Measurements from ENCODE around the gene HIPK1.

Gene HIPK1

DNA sequence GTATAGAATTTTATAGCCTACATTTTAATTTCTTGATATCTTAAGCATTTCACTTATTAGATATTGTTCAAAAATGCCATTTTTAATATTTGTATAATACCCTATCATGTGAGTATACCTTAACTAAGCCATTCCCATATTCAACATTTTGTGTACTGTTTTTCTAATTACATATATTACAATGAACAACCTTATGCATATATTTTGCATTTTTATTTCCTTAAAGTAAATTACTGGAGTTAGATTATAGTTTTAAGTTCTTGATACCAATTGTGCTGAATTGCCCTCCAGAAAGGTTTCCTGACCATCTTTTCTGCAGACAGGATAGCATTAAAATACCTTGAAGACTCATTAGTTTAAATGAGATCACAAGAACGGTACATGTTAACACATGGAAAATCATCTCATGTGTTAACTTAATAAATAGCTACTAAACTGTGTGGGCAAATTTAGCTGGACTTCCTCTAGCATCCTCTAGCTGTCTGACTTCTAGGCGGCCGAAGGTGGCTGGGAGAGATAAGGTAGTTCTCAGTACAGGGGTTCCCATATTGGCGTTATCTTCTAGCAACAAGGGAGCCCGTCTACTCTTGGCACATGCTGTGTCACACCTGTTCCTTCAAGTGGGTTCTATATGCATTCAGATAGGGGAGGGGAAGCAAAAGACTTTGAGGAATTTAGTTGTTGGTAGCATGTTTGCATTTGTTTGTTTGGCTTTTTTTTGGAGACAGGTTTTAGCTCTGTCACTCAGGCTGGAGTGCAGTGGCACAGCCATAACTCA, 15.0 kb upstream of the HIPK1 start:
- no peak for DNase-seq

DNA sequence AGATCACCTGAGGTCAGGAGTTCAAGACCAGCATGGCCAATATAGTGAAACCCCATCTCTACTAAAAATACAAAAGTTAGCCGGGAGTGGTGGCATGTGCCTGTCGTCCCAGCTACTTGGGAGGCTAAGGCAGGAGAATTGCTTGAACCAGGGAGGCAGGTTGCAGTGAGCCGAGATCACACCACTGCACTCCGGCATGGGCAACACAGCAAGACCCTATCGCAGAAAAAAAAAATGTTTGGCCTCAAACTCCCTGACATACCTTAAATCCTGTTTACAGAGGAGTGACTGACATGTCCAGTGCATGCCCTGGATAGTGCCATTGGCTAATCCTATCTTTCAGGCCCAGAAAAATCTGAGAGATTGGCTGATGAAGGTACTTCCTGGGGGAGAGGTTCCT, 12.2 kb upstream of the HIPK1 start:
- no peak for DNase-seq

DNA sequence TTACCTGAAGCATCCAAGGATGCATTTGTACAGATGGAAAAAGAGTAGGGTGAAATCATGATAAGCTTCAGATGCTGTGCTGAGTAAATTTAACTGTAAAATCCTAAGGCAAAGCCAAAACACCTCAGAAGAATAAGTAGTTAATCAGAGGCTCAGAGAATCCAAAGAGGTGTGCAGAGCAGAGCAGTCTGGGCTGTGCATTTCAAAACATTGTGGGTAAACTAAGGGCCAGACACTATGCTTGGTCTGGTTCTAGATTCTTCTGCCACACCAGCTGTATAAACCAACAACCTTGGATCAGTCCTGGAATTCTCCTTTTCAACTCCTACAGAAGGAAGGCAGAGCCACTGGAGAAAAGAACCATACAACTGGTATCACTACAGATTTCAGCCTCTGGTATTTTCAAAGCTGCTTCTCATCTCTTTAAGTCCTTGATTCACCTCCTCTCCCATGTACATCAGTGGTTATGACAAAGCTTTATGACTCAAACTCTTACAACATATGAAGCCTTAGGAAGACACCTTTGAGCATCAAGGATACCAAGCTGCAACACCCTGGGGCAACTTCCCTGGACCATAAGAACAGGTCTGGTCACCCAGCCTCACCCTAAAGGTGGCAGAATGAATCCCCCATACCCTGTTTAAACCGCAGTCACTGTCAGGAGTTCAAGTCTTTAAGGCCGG, 11.6 kb upstream of the HIPK1 start:
- DNase-seq: no peak

DNA sequence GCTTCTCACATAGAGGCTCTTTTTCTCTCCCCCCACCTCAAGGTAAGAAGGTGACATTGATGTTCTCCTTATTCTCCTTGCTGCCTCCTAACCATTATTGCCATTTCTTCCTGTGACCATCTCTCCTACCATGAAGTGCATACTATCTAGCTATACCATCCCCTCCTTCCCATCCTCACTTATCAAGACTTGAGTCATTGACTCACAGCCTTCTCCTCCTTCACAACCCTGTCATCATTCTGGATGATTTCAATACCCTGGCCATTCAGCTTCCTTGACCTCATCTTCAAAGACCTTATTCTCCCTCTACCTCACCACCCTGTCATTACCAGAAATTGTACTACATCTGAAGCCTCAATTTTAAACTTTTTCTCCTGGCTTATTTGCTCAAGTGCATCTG, 10.9 kb upstream of the HIPK1 start:
- DNase-seq: no peak

DNA sequence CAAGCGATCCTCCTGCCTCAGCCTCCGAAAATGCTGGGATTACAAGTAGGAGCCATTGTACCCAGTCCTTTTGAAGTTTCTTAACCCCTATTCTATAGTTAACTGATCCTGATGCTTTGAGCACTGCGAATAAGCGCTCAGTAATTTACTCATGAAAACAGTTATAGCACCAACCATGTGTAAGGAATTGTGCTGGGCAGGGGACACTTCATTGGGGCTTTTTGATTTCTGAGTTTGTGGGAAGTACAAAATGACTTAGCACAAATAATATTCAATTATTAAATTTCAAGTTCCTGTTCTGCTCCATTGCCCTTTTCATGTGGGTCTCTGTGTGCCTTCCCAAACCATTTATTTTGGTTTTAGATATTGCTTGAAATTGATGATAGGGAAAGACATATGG, 6.2 kb upstream of the HIPK1 start:
- DNase-seq: no peak

DNA sequence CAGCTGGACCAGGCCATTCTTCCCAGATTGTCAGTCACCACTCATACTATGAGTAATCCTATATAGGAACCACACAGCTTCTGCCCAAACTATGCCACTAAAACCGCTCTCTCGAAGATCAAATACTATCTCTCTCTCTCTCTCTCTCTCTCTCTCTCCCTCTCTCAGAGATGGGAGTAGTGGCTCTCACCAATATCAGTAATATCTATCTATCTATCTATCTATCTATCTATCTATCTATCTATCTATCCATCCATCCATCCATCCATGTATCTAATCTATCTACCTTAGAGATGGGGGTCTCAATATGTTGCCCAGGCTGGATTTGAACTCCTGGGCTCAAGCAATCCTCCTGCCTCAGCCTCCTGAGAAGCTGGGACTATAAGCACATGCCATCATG, 4.7 kb upstream of the HIPK1 start:
- no peak for DNase-seq

DNA sequence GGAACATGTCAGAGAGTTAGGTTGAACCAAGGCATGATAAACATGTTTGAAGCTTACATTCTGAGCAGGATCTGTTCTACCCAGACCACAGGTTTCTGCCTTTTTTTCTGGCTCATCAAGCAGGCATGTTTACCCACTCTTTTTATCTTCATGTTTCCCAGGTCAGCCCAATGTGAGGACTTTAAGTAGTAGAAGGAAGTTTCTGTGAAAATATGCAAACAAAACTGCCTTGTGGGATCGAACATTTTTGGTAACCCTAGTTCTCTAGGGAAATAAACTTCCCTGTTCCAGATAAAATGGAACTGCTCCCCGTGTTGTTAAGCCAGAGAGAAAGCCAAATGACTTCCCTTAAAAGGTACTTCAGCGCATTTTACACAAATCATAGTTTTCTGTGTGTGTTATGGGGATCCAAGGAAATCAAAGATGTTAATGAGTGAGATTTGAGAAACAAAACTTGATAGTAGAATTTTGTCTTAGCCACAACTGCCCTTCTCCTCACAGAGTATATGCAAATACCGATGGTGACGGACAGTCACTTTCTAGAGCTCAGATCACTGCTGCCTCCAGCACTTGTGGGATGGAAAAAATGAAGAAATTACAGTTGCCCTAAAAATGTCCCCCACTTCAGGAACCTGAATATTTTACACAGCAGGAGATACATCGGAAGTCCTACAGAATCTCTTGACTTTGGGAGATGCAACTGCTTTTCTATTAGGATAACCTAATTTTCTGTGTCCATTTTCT, 765 bp upstream of the HIPK1 start:
- no peak for DNase-seq

DNA sequence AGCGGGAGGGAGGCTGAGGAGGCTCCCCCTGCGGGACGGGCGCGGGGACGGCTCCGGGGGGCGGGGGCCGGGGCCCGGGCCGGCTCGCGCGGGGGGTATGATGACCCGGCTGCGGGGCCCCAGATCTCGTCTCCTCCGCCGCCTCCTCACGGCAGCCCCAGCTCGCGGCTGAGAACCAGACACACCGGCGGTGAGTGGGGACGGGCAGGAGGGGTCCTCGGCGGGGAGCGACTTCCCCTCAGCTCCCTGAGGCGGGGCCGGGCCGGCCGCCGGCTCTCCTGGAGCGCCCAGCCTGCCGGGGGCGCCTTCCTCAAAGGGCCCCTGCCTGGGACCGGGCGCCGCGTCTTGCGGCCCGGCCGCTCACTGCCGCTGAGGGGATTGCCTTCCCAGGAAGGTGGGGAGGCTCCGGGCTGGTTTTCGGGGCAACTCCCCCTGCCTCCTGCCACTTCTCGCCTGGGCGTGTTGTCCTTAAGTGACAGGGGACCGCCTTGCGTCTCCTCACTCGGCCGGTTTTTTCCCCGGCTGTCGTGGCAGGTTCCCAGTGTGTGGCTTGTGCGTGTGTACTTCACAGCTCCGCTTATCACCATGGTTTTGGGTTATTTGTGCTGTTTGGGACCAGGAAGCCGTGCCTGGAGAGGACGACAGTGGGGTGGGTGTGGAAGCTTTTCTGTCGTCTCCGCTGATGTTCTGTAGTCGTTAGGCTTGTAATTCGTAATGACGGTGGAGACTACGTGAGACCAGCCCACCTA, 800 bp downstream of the HIPK1 start:
- DNase-seq: no peak

DNA sequence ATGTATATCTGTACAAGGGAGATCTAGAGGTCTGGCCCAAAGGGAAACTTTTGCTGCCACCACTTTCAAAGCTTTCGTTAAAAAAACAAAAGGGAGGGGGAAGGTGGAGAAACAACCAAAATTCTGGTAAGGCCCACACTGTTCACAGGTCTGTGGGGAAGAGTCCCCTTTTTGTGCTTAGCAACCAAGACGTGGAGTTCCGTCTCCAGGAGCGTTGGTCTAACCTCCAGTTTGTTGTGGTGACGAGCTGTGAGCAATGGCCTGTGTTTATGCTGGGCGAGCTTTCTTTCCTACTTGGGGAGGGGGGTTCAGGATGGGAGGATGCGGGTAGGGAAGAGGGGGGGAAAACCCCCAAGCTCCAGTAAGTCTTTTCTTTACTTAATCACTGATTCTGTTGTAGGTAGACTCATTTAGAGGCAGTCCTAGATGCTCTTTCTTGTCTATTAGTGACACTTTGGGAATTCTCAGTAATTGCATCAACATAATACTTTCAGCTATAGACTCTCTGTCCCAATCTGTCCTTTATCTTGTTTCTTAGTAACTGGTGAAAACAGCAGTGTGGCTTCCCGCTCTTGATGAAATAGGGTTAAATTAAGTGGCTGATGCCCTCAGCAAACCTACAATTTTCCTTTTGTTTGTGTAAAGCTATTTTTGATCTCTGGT, 1.5 kb downstream of the HIPK1 start:
- no peak for DNase-seq

DNA sequence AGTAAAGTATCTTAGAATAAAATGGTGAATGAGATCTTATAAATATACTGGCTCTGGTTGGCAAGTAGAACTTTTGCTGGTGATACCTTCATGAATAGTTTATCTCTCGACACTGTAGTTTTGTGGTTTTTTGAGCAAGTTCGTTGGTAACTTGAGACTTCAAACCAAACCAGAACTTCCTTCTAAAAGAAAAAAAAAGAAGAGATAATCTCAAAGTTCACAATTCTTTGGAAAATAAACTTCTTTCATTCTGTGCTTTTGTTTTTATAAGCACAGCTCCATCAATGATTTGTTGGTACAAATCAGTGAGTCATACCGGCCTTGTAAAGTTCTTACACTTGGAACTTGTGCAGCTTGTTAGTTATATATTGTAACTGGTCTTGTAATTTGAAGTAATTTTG, 2.3 kb downstream of the HIPK1 start:
- DNase-seq: no peak

DNA sequence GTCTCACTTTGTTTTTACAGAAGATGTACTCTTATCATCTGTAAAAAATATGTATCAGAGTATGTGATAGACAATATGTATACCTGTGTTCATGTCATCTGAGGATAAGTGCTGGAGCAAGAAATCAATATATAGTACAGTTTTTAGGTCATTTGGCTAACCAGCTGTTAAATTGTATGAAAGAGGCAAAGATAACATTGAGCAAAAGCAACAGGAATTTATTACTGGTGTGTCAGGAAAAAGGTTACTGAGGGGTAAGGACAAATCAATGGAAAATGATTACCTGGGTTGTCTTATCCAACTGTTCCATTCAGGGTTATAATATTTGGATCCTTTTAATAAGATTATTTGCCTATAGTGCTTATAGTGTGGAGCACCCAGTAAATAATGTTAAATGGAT, 4.9 kb downstream of the HIPK1 start:
- no peak for DNase-seq

DNA sequence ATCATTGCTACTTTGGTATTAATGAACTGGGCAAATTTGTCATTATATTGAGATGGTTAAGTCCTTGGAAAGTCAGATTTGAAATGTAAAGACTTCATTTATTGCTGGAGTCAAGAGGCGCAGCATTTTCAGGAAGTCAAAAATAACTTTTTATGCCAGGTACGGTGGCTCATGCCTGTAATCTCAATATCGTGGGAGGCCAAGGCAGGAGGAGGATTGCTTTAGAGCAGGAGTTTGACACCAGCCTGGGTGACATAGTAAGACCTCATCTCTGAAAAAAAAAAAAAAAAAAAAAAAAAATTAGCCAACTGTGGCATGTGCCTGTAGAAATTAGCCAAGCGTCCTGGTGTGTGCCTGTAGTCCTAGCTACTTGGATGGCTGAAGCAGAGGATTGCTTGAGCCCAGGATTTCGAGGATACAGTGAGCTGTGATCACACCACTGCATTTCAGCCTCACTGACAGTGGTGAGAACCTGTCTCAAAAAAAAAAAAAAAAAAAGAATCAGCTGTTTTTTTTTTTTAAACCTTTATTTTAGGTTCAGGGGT, 5.5 kb downstream of the HIPK1 start:
- no peak for DNase-seq

DNA sequence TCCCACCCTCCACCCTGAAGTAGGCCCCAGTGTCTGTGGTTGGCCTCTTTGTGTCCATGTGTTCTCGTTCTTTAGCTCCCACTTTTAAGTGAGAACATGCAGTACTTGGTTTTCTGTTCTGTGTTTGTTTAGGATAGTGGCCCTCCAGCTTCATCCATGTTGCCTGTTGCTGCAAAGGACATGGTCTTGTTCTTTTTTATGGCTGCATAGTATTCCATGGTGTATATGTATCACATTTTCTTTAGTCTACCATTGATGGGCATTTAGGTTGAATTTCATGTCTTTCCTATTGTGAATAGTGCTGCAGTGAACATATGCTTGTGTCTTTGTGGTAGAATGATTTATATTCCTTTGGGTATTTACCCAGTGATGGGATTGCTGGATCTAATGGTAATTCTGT, 6.1 kb downstream of the HIPK1 start:
- DNase-seq: no peak

DNA sequence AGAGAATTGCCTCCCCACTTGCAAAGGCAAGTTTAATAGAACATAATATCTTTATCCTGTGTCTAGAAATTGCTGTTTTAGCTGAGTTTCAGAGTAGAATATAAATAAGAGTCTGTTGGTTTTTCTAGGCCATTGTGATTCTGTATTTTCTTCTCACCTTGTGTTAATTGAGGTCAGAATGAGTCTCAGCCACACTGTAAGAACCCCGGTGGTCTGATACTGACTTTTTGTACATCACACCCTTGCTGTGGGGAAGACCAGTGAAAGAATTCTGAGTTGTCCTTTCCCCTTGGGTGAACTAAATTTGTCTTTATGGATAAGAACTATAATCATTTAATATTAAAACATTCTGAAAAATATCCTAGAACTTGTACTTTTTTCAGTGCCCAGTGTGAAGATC, 6.8 kb downstream of the HIPK1 start:
- no peak for DNase-seq

DNA sequence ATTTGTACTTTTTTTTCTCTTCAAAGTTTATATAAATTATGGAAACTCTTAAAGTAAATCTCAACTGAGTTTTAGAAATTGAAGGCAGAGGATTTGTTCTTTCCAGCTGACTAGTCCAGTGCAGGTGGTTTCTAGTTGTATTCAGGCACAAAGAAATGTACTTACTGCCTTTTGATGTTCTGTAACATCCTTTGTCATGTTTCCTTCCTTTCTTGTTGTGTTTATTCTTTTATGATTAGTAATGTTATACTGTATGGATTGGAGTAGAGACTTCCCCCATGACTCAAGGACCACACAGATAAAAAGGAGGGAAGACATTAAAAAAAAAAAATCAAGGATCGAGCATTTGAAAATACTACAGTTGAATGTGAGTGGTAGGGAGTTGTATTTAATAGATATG, 8.0 kb downstream of the HIPK1 start:
- no peak for DNase-seq

DNA sequence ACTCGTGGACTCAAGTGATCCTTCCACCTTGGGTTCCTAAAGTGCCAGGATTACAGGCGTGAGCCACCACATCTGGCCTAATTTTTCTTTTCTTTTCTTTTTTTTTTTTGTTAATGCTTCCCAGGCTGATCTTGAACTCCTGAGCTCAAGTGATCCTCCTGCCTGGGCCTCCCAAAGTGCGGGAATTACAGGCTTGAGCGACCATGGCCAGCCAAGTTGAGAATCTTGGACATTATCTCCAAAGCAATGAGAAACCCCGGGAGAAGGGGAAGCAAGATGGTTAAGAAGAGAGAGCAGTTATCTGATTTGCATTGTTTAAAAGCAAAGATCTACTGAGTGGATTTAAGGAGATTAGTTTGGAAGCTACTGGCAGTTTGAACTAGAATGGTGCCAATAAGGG, 9.1 kb downstream of the HIPK1 start:
- no peak for DNase-seq

DNA sequence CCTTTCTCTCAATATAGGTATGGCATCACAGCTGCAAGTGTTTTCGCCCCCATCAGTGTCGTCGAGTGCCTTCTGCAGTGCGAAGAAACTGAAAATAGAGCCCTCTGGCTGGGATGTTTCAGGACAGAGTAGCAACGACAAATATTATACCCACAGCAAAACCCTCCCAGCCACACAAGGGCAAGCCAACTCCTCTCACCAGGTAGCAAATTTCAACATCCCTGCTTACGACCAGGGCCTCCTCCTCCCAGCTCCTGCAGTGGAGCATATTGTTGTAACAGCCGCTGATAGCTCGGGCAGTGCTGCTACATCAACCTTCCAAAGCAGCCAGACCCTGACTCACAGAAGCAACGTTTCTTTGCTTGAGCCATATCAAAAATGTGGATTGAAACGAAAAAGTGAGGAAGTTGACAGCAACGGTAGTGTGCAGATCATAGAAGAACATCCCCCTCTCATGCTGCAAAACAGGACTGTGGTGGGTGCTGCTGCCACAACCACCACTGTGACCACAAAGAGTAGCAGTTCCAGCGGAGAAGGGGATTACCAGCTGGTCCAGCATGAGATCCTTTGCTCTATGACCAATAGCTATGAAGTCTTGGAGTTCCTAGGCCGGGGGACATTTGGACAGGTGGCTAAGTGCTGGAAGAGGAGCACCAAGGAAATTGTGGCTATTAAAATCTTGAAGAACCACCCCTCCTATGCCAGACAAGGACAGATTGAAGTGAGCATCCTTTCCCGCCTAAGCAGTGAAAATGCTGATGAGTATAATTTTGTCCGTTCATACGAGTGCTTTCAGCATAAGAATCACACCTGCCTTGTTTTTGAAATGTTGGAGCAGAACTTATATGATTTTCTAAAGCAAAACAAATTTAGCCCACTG, 11.5 kb downstream of the HIPK1 start:
- DNase-seq: no peak

DNA sequence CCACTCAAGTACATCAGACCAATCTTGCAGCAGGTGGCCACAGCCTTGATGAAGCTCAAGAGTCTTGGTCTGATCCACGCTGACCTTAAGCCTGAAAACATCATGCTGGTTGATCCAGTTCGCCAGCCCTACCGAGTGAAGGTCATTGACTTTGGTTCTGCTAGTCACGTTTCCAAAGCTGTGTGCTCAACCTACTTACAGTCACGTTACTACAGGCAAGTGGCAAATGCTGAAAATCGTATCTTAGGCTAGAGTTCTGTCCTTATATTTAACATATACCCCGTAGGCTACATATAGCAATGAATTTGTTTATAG, 12.1 kb downstream of the HIPK1 start:
- no peak for DNase-seq

DNA sequence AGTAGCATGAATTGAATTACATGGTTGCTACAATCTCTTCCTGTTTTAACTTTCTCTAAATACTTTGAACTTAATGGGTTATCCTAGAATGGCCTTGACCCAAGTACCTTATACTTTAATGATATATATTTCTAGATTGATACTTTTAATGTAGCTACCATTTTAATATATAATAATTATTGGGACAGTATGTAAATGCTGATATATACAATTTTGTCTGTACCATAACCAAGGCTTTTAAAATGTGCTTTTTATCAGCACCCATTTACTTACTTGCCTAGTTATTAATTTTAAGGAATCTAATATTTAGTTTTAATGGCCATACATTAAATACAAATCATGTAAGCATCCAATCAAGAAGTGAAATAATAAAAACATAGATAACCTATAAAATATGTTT, 13.4 kb downstream of the HIPK1 start:
- no peak for DNase-seq

DNA sequence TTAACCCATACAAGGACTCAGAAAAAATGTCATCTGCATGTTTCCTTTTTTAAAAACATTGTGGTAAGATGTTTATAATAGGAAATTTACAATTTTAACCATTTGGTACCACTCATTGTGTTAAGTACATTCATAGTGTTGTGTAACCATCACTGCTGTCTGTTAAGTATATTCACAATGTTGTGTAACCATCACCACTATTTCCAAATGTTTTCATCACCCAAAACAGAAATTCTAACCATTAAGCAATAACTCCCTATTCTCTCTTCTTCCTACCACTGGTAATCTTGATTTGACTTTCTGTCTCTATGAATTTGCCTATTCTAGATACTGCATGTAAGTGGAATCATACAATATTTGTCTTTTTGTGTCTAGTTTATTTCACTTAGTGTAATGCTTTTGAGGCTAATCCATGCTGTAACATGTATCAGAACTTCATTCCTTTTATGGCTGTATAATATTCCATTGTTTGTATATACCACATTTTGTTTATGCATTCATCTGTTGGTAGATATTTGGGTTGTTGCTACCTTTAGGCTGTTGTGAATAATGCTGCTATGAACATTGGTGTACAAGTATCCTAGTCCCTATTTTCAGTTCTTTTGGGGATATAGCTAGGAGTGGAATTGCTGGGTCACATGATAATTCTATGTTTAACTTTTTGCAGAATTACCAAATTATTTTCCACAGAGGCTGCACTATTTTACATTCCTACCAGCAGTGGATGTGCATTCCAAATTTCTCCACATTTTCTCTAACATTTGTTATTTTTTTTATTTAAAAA, 14.1 kb downstream of the HIPK1 start:
- DNase-seq: no peak

DNA sequence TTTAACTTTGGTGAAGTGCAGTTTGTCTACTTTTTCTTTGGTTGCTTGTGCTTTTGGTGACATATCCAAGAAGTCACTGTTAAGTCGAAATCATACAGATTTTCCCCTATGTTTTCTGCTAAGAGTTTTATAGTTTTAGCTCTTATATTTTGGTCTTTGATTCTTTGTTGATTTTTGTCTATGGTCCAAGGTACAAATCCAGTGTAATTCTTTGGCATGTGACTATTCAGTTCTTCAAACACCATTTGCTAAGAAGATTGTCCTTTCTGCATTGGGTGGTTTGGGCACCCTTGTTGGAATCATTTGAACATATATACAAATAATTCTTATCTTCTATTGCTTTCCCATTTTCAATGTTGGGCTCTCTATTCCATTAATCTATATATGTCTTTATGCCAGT, 16.2 kb downstream of the HIPK1 start:
- no peak for DNase-seq
